SJCRH30 (cell line): ENCODE measurements around the gene TRMT112. TPM values are rescaled to one million over a fixed set of nuclear protein-coding genes. Genes with fewer than 3 reads are reported as not detected.

Experiments used
- DNase-seq, 2 experiments: peaks; one replicate each; pipeline ENCODE4 v3.0.0-alpha.2; 2015 to 2020
- H3K27ac ChIP-seq: fragments of 250-450 bp; sonication (Bioruptor Pico); 2 replicates; pipeline ENCODE4 v1.5.1; 2020; ENCODE audit warnings: mild to moderate bottlenecking, moderate library complexity
- H3K27me3 ChIP-seq: fragments of 250-450 bp; sonication (Bioruptor Pico); 2 replicates; pipeline ENCODE4 v1.5.1; 2020; ENCODE audit warnings: mild to moderate bottlenecking, moderate library complexity
- H3K36me3 ChIP-seq: fragments of 250-450 bp; sonication (Bioruptor Pico); 2 replicates; pipeline ENCODE4 v1.5.1; 2020; ENCODE audit warnings: mild to moderate bottlenecking, moderate library complexity
- H3K4me1 ChIP-seq: fragments of 250-450 bp; sonication (Bioruptor Pico); 2 replicates; pipeline ENCODE4 v1.5.1; 2020; ENCODE audit warnings: mild to moderate bottlenecking, moderate library complexity
- H3K4me3 ChIP-seq: fragments of 250-450 bp; sonication (Bioruptor Pico); 2 replicates; pipeline ENCODE4 v1.5.1; 2020; ENCODE audit warnings: mild to moderate bottlenecking, moderate library complexity
- H3K9me3 ChIP-seq: fragments of 250-450 bp; sonication (Bioruptor Pico); replicated peaks from 2 replicates; pipeline ENCODE4 v1.5.1; 2020; ENCODE audit warnings: mild to moderate bottlenecking, moderate library complexity
- total RNA-seq: library from RNA; depleted of rRNA; stranded (reverse); fragments of >200 nt; shearing (Covaris generic); gene quantifications from 2 replicates; pipeline ENCODE4 v1.2.3, GENCODE V29; 2014

TRMT112 gene
- total RNA-seq, 1 experiment from 2014 or later: 185 TPM

DNA sequence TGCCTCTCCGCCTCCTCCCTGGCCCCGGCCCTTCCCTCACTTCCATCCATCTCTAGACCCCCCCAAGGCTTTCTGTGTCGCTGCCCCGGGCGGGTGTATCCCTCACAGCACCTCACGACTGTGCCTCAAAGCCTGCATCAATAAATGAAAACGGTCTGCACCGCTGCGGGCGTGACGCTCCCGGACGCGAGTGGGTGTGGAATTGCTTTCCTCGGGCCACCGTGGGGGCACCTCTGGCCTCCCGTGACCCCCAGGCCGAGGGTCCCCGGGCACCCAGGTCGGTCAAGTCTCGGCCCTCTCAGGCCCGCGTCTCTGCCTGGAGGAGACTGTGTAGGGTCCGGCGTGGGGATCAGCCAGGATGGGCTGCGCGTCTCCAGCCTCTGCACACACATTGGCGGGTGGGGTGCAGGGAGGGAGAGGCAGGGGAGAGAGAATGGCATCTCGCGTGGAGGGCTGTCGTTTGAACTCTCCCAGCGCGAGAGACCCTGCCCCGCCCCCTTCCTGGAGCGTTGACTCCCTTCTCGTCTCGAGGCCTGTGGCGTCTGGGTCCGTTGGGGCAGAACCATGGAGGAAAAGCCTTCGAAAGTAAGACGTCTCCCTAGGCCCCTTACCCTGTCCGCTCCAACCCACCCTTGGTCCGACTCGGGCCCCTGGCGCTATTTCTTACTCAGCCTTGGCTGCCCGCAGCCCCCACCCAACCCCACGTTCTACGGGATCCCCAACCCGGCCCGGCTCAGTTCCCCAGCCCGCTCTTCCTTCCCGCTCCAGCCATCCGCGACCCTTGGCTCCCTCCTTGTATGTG, 17.3 kb downstream of the TRMT112 start, which contains the start of gene CATSPERZ:
CATSPERZ (plus strand) TSS at position 512 of the 802 bp plus-strand sequence; CDS start at position 565, 53 bp downstream.
- Histone ChIP-seq H3K4me3 (no peak within 1 kb of the TSS; the same call in 1 of the 2 replicates), H3K36me3 (no peaks in the 10 kb centered on the region), H3K4me1 (0 out of 2 replicates have a peak, but pooled peaks cover 3% of the 10 kb centered on the region), H3K9me3 (no peaks in the 10 kb centered on the region), H3K27me3 (peaks cover 13% of the 10 kb centered on the region), H3K27ac (no peak within 1 kb of the TSS)
- DNase-seq: no peak

DNA sequence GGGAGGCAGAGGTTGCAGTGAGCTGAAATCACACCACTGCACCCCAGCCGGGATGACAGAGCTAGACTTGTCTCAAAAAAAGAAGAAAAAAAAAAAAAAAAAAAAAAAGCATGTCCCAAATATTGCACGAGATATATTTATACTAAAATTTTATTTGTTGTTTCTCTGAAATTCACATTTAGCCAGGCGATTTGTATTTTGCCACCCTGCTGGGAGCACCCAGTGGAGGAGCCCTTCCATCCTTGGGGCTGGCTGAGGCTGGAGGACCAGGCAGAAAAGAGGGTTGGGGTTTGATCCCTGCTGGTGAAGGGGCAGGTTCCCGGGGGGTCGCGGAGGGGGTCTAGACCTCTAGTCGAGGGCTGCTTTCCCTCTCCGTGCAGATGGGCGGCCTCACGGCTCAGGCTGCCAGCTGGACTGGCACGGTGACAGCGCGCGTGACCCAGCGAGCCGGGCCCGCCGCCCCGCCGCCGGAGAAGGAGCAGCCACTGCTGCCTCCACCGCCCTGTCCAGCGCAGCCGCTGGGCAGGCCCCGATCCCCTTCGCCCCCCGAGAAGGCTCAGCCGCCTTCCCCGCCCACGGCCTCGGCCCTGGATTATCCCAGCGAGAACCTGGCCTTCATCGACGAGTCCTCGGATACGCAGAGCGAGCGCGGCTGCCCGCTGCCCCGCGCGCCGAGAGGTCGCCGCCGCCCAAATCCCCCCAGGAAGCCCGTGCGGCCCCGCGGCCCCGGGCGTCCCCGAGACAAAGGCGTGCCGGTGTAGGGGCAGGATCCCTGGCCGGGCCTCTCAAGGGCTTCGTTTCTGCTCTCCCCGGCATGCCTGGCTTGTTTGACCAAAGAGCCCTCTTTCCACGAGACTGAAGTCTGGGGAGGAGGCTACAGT, 18.2 kb downstream of the TRMT112 start:
- DNase-seq: no peak
- H3K27me3 ChIP-seq: peaks cover 13% of the 10 kb centered on the region
- H3K4me3 ChIP-seq: no peak overlapping the region; the same call in 1 of the 2 replicates

DNA sequence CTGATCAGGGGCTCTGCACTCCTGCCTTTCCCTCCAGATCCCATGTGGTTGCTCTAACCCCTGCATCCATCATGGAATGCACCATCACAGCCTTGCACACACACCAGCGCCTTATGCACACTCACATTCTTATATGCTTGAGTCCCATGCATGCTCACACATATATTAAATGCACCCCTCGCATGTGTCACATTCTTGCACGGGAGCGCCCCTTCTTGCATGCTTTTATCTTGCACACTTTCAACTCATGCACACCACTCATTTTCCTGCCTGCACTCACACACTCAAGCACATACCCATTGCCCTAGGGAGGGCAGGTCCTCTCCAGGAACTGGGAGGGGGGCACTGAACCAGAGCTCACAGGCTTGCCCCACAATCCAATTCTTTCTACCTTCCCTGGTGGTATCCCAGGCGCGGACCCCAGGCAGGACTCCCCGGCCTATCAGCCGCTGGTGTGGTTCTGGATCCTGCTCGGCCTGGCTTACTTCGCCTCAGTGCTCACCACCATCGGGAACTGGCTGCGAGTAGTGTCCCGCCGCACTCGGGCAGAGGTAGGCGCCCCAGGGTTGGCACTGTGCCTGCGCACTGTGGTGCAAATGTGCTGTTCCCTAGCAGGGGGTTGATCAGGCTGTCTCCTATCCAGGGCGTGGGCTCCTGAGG, 19.5 kb downstream of the TRMT112 start:
- Histone ChIP-seq H3K4me1 (no peaks in the 10 kb centered on the region), H3K27me3 (peaks cover 13% of the 10 kb centered on the region), H3K27ac (no peak overlapping the region), H3K36me3 (no peaks in the 10 kb centered on the region), H3K9me3 (no peaks in the 10 kb centered on the region), H3K4me3 (no peak overlapping the region)
- DNase-seq: no peak

More for the DNA sequence above, 18.2 kb downstream of the TRMT112 start:
- Histone ChIP-seq H3K36me3 (no peaks in the 10 kb centered on the region), H3K9me3 (no peaks in the 10 kb centered on the region), H3K4me1 (0 out of 2 replicates have a peak, but pooled peaks cover 3% of the 10 kb centered on the region), H3K27ac (no peak overlapping the region)

DNA sequence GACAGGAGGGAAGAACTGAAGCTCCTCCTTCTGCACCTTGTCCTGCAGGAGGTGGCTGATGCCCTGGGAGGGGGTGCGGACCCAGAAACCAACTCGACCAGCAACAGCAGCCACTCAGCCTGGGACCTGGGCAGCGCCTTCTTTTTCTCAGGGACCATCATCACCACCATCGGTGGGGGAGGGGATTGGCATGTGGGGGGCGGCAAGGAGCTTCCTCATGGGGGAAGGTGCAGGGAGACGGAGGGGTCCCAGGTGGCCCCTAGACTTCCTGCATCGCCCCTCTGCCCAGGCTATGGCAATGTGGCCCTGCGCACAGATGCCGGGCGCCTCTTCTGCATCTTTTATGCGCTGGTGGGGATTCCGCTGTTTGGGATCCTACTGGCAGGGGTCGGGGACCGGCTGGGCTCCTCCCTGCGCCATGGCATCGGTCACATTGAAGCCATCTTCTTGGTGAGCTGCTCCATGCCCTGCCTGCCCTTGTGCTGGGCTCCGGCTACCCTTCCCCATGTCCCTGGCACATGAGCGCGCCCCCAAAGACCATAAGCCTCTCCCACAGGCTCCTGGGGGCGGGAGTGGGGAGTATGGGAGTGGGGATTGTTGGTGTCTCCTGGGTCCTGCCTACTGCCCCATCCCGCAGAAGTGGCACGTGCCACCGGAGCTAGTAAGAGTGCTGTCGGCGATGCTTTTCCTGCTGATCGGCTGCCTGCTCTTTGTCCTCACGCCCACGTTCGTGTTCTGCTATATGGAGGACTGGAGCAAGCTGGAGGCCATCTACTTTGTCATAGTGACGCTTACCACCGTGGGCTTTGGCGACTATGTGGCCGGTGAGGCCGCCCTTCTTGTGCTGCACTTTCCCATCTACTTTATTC, 20.3 kb downstream of the TRMT112 start:
- no peaks in the 10 kb centered on the region for H3K36me3 ChIP-seq
- peaks cover 17% of the 10 kb centered on the region for H3K27me3 ChIP-seq
- no peak overlapping the region for H3K4me3 ChIP-seq
- no peaks in the 10 kb centered on the region for H3K4me1 ChIP-seq
- no peaks in the 10 kb centered on the region for H3K9me3 ChIP-seq
- no peak for DNase-seq
- H3K27ac ChIP-seq: no peak overlapping the region

DNA sequence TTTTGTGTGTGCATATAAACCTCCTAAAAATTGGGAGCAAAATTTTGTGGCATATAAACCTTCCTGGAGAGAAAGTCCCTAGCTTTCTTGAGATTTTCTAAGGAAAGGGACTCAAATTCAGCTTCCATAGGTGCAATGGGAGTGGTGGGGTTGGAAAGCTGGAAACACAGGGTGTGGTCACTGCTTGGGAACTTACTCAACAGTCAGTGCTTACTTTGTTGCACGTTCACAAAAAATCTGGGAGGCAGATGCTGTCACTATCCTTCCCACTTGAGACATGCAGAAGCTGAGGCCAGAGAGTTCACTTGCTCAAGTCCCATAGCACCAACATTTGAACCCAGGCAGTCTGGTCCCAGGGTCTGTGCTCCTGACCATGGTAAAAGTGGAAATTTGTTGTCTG, 21.1 kb downstream of the TRMT112 start:
- Histone ChIP-seq H3K4me1 (no peaks in the 10 kb centered on the region), H3K27me3 (peaks cover 17% of the 10 kb centered on the region), H3K36me3 (no peaks in the 10 kb centered on the region), H3K27ac (no peak overlapping the region), H3K9me3 (no peaks in the 10 kb centered on the region), H3K4me3 (no peak overlapping the region)
- DNase-seq: no peak

DNA sequence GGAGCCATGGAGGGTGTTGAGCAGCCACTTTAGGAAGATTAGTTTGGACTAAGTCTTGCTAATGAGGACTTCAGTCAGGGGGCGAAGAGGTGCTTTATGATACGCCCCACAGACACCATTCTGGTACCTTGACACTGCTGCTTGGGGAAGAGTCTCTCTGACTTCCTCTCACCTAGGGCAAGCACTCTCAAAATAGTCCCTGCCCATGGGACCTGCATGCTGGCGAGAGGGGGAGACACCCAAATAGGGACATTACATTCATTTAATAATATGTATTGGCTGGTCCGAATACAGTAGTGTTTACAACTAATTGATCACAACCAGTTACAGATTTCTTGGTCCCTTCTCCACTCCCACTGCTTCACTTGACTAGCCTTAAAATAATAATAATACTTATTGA, 21.6 kb downstream of the TRMT112 start:
- H3K27me3 ChIP-seq: peaks cover 17% of the 10 kb centered on the region
- no peak overlapping the region for H3K4me3 ChIP-seq
- H3K27ac ChIP-seq: no peak overlapping the region

DNA sequence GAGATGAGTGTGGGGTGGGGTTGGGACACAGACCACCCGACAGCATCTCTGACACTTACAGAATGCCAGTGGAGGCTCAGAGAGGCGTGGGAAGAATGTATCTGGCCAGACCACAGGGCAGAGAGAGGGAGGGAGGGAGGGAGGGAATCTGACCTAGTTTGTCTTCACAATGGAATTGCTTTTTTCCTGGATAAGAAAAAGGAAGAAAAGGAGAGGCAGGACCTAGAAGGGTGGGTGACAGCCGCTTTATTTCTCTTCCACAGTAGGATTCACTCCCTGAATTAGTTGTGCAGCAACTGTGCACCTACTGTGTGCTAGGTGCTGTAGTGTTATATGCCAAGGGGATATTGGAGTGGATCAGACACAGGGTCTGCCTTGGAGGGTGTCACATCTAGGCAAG, 22.6 kb downstream of the TRMT112 start:
- no peak for DNase-seq

More for the DNA sequence above, 21.6 kb downstream of the TRMT112 start:
- H3K36me3 ChIP-seq: no peaks in the 10 kb centered on the region
- H3K9me3 ChIP-seq: no peaks in the 10 kb centered on the region
- DNase-seq: no peak
- no peaks in the 10 kb centered on the region for H3K4me1 ChIP-seq

DNA sequence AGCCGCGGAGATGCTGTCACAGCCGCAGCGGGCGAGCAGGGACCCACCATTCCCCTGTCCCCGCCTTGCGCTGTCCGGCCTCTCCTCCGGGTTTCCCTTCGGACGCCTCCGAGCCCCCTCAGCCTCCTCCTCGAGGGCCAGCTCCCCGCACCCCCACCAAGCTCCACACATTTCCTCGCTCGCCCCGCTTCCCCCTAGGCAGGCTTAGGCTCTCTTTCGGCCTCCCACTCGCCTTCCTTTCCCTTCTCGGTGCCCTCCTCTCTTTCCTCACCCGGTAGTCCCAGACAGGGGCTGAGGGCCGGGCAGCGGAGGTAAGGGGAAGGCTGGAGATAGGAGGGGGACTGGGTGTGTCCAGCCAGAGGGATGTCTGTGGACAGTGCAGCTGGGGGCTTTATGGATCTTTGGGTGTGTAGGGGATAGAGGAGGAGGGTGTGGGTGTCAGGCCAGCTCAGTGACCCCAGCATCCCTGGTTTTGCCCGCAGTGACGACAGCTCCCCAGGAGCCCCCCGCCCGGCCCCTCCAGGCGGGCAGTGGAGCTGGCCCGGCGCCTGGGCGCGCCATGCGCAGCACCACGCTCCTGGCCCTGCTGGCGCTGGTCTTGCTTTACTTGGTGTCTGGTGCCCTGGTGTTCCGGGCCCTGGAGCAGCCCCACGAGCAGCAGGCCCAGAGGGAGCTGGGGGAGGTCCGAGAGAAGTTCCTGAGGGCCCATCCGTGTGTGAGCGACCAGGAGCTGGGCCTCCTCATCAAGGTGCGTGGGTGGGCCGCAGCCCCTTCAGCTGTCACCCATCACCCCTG, 24.7 kb downstream of the TRMT112 start:
- DNase-seq: no peak
- no peak overlapping the region for H3K27ac ChIP-seq
- no peaks in the 10 kb centered on the region for H3K4me1 ChIP-seq
- no peaks in the 10 kb centered on the region for H3K36me3 ChIP-seq
- H3K9me3 ChIP-seq: no peaks in the 10 kb centered on the region
- H3K4me3 ChIP-seq: no peak overlapping the region
- H3K27me3 ChIP-seq: peaks cover 6% of the 10 kb centered on the region; the same call in 1 of the 2 replicates

More for the DNA sequence above, 22.6 kb downstream of the TRMT112 start:
- no peaks in the 10 kb centered on the region for H3K36me3 ChIP-seq
- no peaks in the 10 kb centered on the region for H3K4me1 ChIP-seq
- no peak overlapping the region for H3K4me3 ChIP-seq
- H3K9me3 ChIP-seq: no peaks in the 10 kb centered on the region
- H3K27ac ChIP-seq: no peak overlapping the region
- H3K27me3 ChIP-seq: peaks cover 9% of the 10 kb centered on the region

DNA sequence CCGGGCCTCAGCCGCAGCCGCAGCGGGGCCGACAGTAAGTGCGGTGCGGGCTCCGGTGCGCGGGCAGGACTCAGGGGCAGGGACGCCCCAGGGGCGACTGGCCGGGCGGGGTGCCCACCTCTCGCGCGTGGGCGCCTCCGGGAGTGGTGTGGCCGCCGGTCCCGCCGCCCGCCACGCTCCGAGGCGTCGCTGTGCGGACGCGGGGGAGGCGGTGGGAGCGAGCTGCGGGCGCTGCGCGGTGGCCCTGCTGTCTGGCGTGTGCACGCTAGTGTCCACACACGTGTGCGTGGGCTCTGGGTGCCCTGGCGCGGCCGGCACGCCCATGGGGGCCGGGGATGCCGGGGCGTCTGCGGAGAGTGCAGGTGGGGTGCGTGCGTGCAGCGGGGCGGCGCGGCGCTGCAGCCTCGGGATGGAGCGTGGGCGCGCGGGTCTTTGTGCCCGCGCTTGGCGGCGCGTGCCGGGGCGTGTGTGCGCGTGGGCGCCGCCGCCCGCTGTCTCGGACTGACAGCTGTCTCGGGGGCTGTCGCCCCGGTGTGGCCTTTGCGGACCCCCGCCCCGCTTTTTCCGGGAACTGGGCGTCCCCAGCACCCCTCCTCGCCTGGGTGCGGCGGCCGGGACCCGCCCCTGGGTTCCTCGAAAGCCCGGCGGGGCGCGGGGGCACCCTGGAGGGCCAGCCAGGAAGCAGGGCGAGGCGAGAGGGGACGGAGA, 25.5 kb downstream of the TRMT112 start:
- no peaks in the 10 kb centered on the region for H3K9me3 ChIP-seq
- H3K4me3 ChIP-seq: no peak overlapping the region
- peaks cover 4% of the 10 kb centered on the region; the same call in 1 of the 2 replicates for H3K27me3 ChIP-seq

DNA sequence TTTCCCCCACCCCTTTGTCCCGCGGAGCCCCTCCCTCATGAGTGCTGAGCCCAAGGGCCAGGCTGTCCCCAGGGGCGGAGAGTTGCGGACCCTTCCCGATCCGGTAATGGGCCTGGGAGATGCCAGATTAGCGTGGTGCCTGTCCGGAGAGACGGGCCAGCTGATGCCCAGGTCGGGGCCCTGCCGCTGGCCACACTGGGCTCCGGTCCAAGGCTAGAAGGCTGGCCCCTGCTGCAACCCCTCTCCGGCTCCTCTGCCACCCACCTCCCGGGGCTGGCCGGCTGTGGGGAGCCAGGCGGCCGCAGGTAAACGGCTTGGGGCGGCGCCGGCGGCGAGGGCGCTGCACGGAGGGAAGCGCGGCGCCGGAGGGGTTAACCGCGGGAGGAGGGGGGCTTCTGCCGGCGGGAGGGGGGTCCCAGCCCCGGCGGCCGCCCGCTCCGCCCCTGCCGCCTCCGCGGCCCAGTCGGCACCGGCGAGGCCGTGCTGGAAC, 26.1 kb downstream of the TRMT112 start, which contains the start of gene KCNK4:
KCNK4 (plus strand) TSS at position 41 of the 490 bp plus-strand sequence. CDS start 1,717 bp downstream, outside the sequence.
- H3K4me1 ChIP-seq: no peaks in the 10 kb centered on the region
- no peak within 1 kb of the TSS for H3K4me3 ChIP-seq
- DNase-seq: no peak
- no peak within 1 kb of the TSS for H3K27ac ChIP-seq
- H3K36me3 ChIP-seq: no peaks in the 10 kb centered on the region
- H3K9me3 ChIP-seq: no peaks in the 10 kb centered on the region
- H3K27me3 ChIP-seq: peaks cover 4% of the 10 kb centered on the region; the same call in 1 of the 2 replicates

More for the DNA sequence above, 25.5 kb downstream of the TRMT112 start:
- DNase-seq: no peak
- H3K36me3 ChIP-seq: no peaks in the 10 kb centered on the region
- no peaks in the 10 kb centered on the region for H3K4me1 ChIP-seq
- H3K27ac ChIP-seq: no peak overlapping the region

DNA sequence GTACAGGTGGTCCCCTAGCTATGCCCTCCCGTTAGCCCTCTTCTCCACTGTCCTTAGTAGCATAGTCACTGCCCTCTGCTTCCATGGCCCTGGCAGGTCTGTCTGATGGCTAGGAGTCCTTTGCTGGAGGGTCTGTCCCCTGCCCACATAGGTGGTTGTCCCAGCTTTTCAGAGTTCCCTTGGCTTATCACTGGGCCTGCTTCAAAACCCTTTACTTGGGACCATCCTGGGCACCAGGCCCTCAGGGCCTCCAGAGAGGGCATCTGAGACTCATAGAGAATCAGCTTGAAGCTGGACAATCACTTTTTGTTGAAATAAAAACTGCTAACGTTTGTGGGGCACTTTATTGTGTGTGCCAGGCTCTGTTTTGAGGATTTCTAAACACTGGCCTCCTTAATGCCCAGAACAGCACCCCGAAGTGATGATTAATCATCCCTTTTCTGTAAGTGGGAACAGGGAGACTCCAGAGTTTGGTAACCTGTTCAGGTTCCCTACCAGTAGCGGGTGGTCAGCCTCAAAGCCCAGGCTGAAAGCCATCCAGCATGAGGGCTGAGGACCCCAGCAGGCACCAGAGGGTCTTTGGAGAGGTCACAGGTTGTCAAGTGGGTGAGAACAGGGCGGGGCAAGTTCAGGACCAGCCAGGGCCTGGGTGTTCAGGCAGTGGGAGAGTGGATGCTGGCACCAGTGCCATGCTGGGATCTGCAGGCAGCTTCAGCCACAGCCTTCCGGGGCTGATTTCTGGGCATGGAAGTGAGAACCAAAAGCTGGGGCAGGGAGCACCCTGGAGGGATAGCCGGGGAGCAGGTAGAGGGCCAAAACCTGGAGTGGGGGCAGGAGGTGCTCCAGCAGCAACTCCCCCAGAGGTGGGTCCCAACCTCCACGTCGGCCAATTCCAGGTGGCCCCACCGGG, 26.8 kb downstream of the TRMT112 start:
- no peak for DNase-seq
- H3K4me3 ChIP-seq: no peak overlapping the region
- H3K27me3 ChIP-seq: peaks cover 4% of the 10 kb centered on the region; the same call in 1 of the 2 replicates
- H3K9me3 ChIP-seq: no peaks in the 10 kb centered on the region
- no peaks in the 10 kb centered on the region for H3K36me3 ChIP-seq
- no peaks in the 10 kb centered on the region for H3K4me1 ChIP-seq
- no peak overlapping the region for H3K27ac ChIP-seq
